WTC11 (cell line): ENCODE data around the gene AXL. TPM values are rescaled to one million over a fixed set of nuclear protein-coding genes. Genes with fewer than 3 reads are reported as not detected.

Experiments used
- ATAC-seq: fragments of 200-7000 bp; cut with Tn5 transposase; 2 replicates; pipeline ENCODE4 v1.10.0; 2021; ENCODE audit warnings: mild to moderate bottlenecking, moderate library complexity
- CTCF ChIA-PET: fragments of 300-600 bp; sonication (Branson Sonifier 250); formaldehyde crosslinking; loops from one replicate; lab custom pipeline; 2021; ENCODE audit warnings: antibody characterized with exemption; lab: Charles Lee
- POLR2A ChIA-PET: fragments of 350-600 bp; sonication (Branson Sonifier 250); formaldehyde crosslinking; loops from one replicate; lab custom pipeline; 2021; ENCODE audit warnings: antibody characterized with exemption; lab: Charles Lee
- DNase-seq: peaks from one replicate; pipeline ENCODE4 v3.0.0; 2021; ENCODE audit warnings: low spot score
- H3K27ac Mint-ChIP-seq: 2 replicates; pipeline ENCODE4 v1.8.0; 2021; ENCODE audit warnings: mixed read lengths
- H3K27me3 Mint-ChIP-seq: 2 replicates; pipeline ENCODE4 v1.8.0; 2021; ENCODE audit warnings: low read depth, mild to moderate bottlenecking, moderate library complexity, mixed read lengths
- H3K36me3 Mint-ChIP-seq: 2 replicates; pipeline ENCODE4 v1.8.0; 2021; ENCODE audit warnings: mixed read lengths
- H3K4me1 Mint-ChIP-seq: 2 replicates; pipeline ENCODE4 v1.8.0; 2022; ENCODE audit warnings: mixed read lengths
- H3K4me3 Mint-ChIP-seq: 2 replicates; pipeline ENCODE4 v1.8.0; 2021; ENCODE audit warnings: mild to moderate bottlenecking, moderate library complexity, mixed read lengths
- H3K9me3 Mint-ChIP-seq: 2 replicates; pipeline ENCODE4 v1.8.0; 2021; ENCODE audit warnings: mixed read lengths
- ATF2 ChIP-seq: sonication (generic); formaldehyde crosslinking; IDR thresholded peaks from 2 replicates; pipeline ENCODE4 v1.8.1; 2022; ENCODE audit warnings: low read depth, missing genetic modification reagents, borderline replicate concordance
- CREB1 ChIP-seq: sonication (generic); formaldehyde crosslinking; IDR thresholded peaks from 2 replicates; pipeline ENCODE4 v1.8.0; 2023; ENCODE audit warnings: mild to moderate bottlenecking, missing genetic modification reagents
- CREM ChIP-seq: sonication (generic); formaldehyde crosslinking; IDR thresholded peaks from 2 replicates; pipeline ENCODE4 v1.8.1; 2022; ENCODE audit warnings: mild to moderate bottlenecking, missing genetic modification reagents, moderate library complexity
- ERG ChIP-seq: fragments of 250-450 bp; sonication (Bioruptor Pico); IDR thresholded peaks from 2 replicates; pipeline ENCODE4 v1.8.0; 2021; ENCODE audit warnings: mild to moderate bottlenecking
- FOXK1 ChIP-seq: sonication (generic); formaldehyde crosslinking; IDR thresholded peaks from 2 replicates; pipeline ENCODE4 v1.8.0; 2022; ENCODE audit warnings: mild to moderate bottlenecking, moderate library complexity, missing genetic modification reagents
- NFE2L1 ChIP-seq: sonication (generic); formaldehyde crosslinking; IDR thresholded peaks from 2 replicates; pipeline ENCODE4 v1.8.1; 2023; ENCODE audit warnings: missing genetic modification reagents
- PRDM15 ChIP-seq: sonication (generic); formaldehyde crosslinking; IDR thresholded peaks from 2 replicates; pipeline ENCODE4 v1.8.0; 2022; ENCODE audit warnings: missing genetic modification reagents
- PRRX2 ChIP-seq: fragments of 250-450 bp; sonication (Bioruptor Pico); IDR thresholded peaks from 2 replicates; pipeline ENCODE4 v1.8.0; 2021; ENCODE audit warnings: mild to moderate bottlenecking
- RORB ChIP-seq: fragments of 250-450 bp; sonication (Bioruptor Pico); IDR thresholded peaks from 2 replicates; pipeline ENCODE4 v1.9.0; 2021; ENCODE audit warnings: mild to moderate bottlenecking
- STAT6 ChIP-seq: sonication (generic); formaldehyde crosslinking; conservative IDR thresholded peaks from 2 replicates; pipeline ENCODE4 v1.8.1; 2023; ENCODE audit warnings: mild to moderate bottlenecking, low read depth, missing genetic modification reagents, moderate library complexity
- ZNF281 ChIP-seq: sonication (generic); formaldehyde crosslinking; IDR thresholded peaks from 2 replicates; pipeline ENCODE4 v1.8.0; 2023; ENCODE audit warnings: mild to moderate bottlenecking, missing genetic modification reagents
- total RNA-seq: library from RNA; stranded (reverse); gene quantifications from 3 replicates; pipeline ENCODE4 v1.2.3, GENCODE V29; 2021
- TF ChIP-seq, protein P1 (sequence below): sonication (generic); formaldehyde crosslinking; IDR thresholded peaks from 2 replicates; pipeline ENCODE4 v1.8.0; 2022; ENCODE audit warnings: mild to moderate bottlenecking, missing genetic modification reagents
- TF ChIP-seq, protein P2 (sequence below): sonication (generic); formaldehyde crosslinking; IDR thresholded peaks from 2 replicates; pipeline ENCODE4 v1.8.1; 2022; ENCODE audit warnings: missing genetic modification reagents, borderline replicate concordance
- TF ChIP-seq, protein P3 (sequence below): sonication (generic); formaldehyde crosslinking; IDR thresholded peaks from 2 replicates; pipeline ENCODE4 v1.8.1; 2023; ENCODE audit warnings: mild to moderate bottlenecking, moderate library complexity, missing genetic modification reagents

The AXL gene
- total RNA-seq, 1 experiment from 2014 or later, result 25.0 TPM

- Mint-ChIP-seq H3K4me1 (peaks cover 27% of the 10 kb centered on the region), H3K27ac (peak within 1 kb of the TSS; percentile 99), H3K4me3 (peak within 1 kb of the TSS; percentile 95), H3K9me3 (no peaks in the 10 kb centered on the region), H3K27me3 (no peaks in the 10 kb centered on the region; the same call in 1 of the 2 replicates), H3K36me3 (peaks cover 26% of the 10 kb centered on the region)
- DNase-seq, result peak; percentile 98
- CTCF ChIA-PET, result interaction anchor here (0.7 to 5.7 kb wide), 19 partner anchors 14 to 444 kb away, joined by 3 to 95 read pairs (median 4); partner anchors contain the start of genes AXL and CYP2S1
- POLR2A ChIA-PET, result interaction anchor here (0.8 to 3.2 kb wide), 11 partner anchors 15 to 1336 kb away, joined by 3 to 24 read pairs (median 4); partner anchors contain the start of genes AXL, B9D2 and CYP2S1
- ATAC-seq, result peak; percentile 83
- TF ChIP-seq STAT6 (CRISPR knock-in tag), result no peak
- TF ChIP-seq PRRX2 (CRISPR knock-in tag), result no peak
- no peak for TF ChIP-seq RORB
- peak; percentile 84; the same call in 1 of the 2 replicates for TF ChIP-seq CREM (CRISPR knock-in tag)
- peak; percentile 83 for TF ChIP-seq FOXK1 (CRISPR knock-in tag)
- TF ChIP-seq, protein P1, sequence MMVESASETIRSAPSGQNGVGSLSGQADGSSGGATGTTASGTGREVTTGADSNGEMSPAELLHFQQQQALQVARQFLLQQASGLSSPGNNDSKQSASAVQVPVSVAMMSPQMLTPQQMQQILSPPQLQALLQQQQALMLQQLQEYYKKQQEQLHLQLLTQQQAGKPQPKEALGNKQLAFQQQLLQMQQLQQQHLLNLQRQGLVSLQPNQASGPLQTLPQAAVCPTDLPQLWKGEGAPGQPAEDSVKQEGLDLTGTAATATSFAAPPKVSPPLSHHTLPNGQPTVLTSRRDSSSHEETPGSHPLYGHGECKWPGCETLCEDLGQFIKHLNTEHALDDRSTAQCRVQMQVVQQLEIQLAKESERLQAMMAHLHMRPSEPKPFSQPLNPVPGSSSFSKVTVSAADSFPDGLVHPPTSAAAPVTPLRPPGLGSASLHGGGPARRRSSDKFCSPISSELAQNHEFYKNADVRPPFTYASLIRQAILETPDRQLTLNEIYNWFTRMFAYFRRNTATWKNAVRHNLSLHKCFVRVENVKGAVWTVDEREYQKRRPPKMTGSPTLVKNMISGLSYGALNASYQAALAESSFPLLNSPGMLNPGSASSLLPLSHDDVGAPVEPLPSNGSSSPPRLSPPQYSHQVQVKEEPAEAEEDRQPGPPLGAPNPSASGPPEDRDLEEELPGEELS (CRISPR knock-in tag), result 0 out of 2 replicates have a peak, but pooled peaks have one; percentile 52
- peak; percentile 55; the same call in 1 of the 2 replicates for TF ChIP-seq NFE2L1 (CRISPR knock-in tag)
- no peak for TF ChIP-seq CREB1 (CRISPR knock-in tag)
- peak; percentile 30; the same call in 1 of the 2 replicates for TF ChIP-seq ZNF281 (CRISPR knock-in tag)
- no peak for TF ChIP-seq PRDM15 (CRISPR knock-in tag)
- TF ChIP-seq, protein P2, sequence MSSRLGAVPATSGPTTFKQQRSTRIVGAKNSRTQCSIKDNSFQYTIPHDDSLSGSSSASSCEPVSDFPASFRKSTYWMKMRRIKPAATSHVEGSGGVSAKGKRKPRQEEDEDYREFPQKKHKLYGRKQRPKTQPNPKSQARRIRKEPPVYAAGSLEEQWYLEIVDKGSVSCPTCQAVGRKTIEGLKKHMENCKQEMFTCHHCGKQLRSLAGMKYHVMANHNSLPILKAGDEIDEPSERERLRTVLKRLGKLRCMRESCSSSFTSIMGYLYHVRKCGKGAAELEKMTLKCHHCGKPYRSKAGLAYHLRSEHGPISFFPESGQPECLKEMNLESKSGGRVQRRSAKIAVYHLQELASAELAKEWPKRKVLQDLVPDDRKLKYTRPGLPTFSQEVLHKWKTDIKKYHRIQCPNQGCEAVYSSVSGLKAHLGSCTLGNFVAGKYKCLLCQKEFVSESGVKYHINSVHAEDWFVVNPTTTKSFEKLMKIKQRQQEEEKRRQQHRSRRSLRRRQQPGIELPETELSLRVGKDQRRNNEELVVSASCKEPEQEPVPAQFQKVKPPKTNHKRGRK (CRISPR knock-in tag), result no peak
- TF ChIP-seq ATF2 (CRISPR knock-in tag), result no peak
- 0 out of 2 replicates have a peak, but pooled peaks have one; percentile 16 for TF ChIP-seq ERG
- TF ChIP-seq, protein P3, sequence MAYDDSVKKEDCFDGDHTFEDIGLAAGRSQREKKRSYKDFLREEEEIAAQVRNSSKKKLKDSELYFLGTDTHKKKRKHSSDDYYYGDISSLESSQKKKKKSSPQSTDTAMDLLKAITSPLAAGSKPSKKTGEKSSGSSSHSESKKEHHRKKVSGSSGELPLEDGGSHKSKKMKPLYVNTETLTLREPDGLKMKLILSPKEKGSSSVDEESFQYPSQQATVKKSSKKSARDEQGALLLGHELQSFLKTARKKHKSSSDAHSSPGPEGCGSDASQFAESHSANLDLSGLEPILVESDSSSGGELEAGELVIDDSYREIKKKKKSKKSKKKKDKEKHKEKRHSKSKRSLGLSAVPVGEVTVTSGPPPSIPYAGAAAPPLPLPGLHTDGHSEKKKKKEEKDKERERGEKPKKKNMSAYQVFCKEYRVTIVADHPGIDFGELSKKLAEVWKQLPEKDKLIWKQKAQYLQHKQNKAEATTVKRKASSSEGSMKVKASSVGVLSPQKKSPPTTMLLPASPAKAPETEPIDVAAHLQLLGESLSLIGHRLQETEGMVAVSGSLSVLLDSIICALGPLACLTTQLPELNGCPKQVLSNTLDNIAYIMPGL (CRISPR knock-in tag), result peak; percentile 82; the same call in 1 of the 2 replicates
Measured at GRCh38 chr19:41263850-41264580, 45.0 kb downstream of the AXL start, which contains the start of gene HNRNPUL1. Gene HNRNPUL1 (plus strand): TSS chr19:41264372. CDS start chr19:41264504, 132 bp downstream.
